Measurements from ENCODE around the gene RAX2. TPM values are rescaled to one million over a fixed set of nuclear protein-coding genes. Genes with fewer than 3 reads are reported as not detected.

Gene RAX2
- polyA plus RNA-seq, 1 donor from 2014 or later = not detected

GRCh38 chr19:3792114-3792513, 20.1 kb upstream of the RAX2 start:
- Histone ChIP-seq H3K27ac (ENCODE audit: low read length) (no peak overlapping the region), H3K9ac (ENCODE audit: low read length) (no peak overlapping the region), H3K4me3 (ENCODE audit: low read length) (no peak overlapping the region), H4K20me1 (ENCODE audit: insufficient read depth) (no peaks in the 10 kb centered on the region), H3K9me2 (ENCODE audit: insufficient read depth, low read length) (no peaks in the 10 kb centered on the region), H3K9me3 (ENCODE audit: low read length) (no peaks in the 10 kb centered on the region), H2AFZ (ENCODE audit: low read depth, low read length) (no peak overlapping the region), H3K36me3 (ENCODE audit: insufficient read depth, low read length) (no peaks in the 10 kb centered on the region), H3K4me2 (ENCODE audit: low read length) (no peak overlapping the region), H3K27me3 (ENCODE audit: insufficient read depth, low read depth, low read length) (peaks cover 5% of the 10 kb centered on the region), H3K79me2 (replicated peaks; ENCODE audit: insufficient read depth, low read length) (no peaks in the 10 kb centered on the region), H3F3A (ENCODE audit: insufficient read depth, low read length, poor library complexity, severe bottlenecking) (no peaks in the 10 kb centered on the region)
- TF ChIP-seq TAF1 (IDR thresholded peaks at IDR 0.05; ENCODE audit: low read depth) (no peak), CTCF (IDR thresholded peaks at IDR 0.05; ENCODE audit: poor library complexity, severe bottlenecking) (no peak), MXI1 (conservative IDR thresholded peaks at IDR 0.05; ENCODE audit: poor library complexity, severe bottlenecking) (no peak), EZH2 (IDR thresholded peaks at IDR 0.05; ENCODE audit: borderline replicate concordance, insufficient read depth, low read length, poor library complexity, severe bottlenecking) (no peak), RAD21 (conservative IDR thresholded peaks at IDR 0.05) (no peak), REST (IDR thresholded peaks at IDR 0.05; ENCODE audit: borderline replicate concordance) (no peak), POLR2AphosphoS5 (IDR thresholded peaks at IDR 0.05) (no peak), EP300 (conservative IDR thresholded peaks at IDR 0.05; ENCODE audit: poor library complexity, severe bottlenecking) (no peak), SMC3 (conservative IDR thresholded peaks at IDR 0.05; ENCODE audit: poor library complexity) (no peak)

- H3K27me3 ChIP-seq (ENCODE audit: insufficient read depth, low read depth, low read length) = peaks cover 15% of the 10 kb centered on the region
- no peak overlapping the region for H3K4me2 ChIP-seq (ENCODE audit: low read length)
- no peaks in the 10 kb centered on the region for H3F3A ChIP-seq (ENCODE audit: insufficient read depth, low read length, poor library complexity, severe bottlenecking)
- TF ChIP-seq EP300 (conservative IDR thresholded peaks at IDR 0.05; ENCODE audit: poor library complexity, severe bottlenecking) (no peak), RAD21 (conservative IDR thresholded peaks at IDR 0.05) (no peak), POLR2AphosphoS5 (IDR thresholded peaks at IDR 0.05) (no peak), MXI1 (conservative IDR thresholded peaks at IDR 0.05; ENCODE audit: poor library complexity, severe bottlenecking) (no peak), EZH2 (IDR thresholded peaks at IDR 0.05; ENCODE audit: borderline replicate concordance, insufficient read depth, low read length, poor library complexity, severe bottlenecking) (no peak), CTCF (IDR thresholded peaks at IDR 0.05; ENCODE audit: poor library complexity, severe bottlenecking) (no peak), SMC3 (conservative IDR thresholded peaks at IDR 0.05; ENCODE audit: poor library complexity) (no peak), TAF1 (IDR thresholded peaks at IDR 0.05; ENCODE audit: low read depth) (no peak), REST (IDR thresholded peaks at IDR 0.05; ENCODE audit: borderline replicate concordance) (no peak)
- no peaks in the 10 kb centered on the region for H3K9me2 ChIP-seq (ENCODE audit: insufficient read depth, low read length)
- H4K20me1 ChIP-seq (ENCODE audit: insufficient read depth) = no peaks in the 10 kb centered on the region
- no peaks in the 10 kb centered on the region for H3K79me2 ChIP-seq (replicated peaks; ENCODE audit: insufficient read depth, low read length)
- H3K9me3 ChIP-seq (ENCODE audit: low read length) = no peaks in the 10 kb centered on the region
- no peak overlapping the region for H3K9ac ChIP-seq (ENCODE audit: low read length)
- no peak overlapping the region for H3K27ac ChIP-seq (ENCODE audit: low read length)
- no peaks in the 10 kb centered on the region for H3K36me3 ChIP-seq (ENCODE audit: insufficient read depth, low read length)
- H2AFZ ChIP-seq (ENCODE audit: low read depth, low read length) = no peak overlapping the region
- H3K4me3 ChIP-seq (ENCODE audit: low read length) = no peak overlapping the region
These were observed 18.9 kb upstream of the RAX2 start for GRCh38 chr19:3790941-3791340.
